Liver (tissue), 9 donors: ENCODE results near the gene CCBE1. TPM values are rescaled to one million over a fixed set of nuclear protein-coding genes. Genes with fewer than 3 reads are reported as not detected.

ENCODE experiments used
- DNase-seq: peaks from one replicate; pipeline ENCODE4 v3.0.0-alpha.2; 2017; ENCODE audit warnings: low spot score
- H3K27ac ChIP-seq, 2 donors: one replicate each; pipeline ENCODE4 v1.7.0; 2013; ENCODE audit warnings: inconsistent platforms in 2 of 2, low read length in 2 of 2, control low read depth in 1 of 2, low read depth in 1 of 2, mild to moderate bottlenecking in 1 of 2
- H3K27me3 ChIP-seq, 4 donors: one replicate each; pipeline versions ENCODE4 v1.6.1 to v1.7.0; 2013; ENCODE audit warnings: low read length in 3 of 4, inconsistent platforms in 1 of 4, mild to moderate bottlenecking in 1 of 4, moderate library complexity in 1 of 4; ENCODE audit not compliant: control insufficient read depth in 4 of 4, insufficient read depth in 4 of 4
- H3K36me3 ChIP-seq, 4 donors: one replicate each; pipeline versions ENCODE4 v1.6.1 to v1.7.0; 2013; ENCODE audit warnings: low read length in 3 of 4, mild to moderate bottlenecking in 3 of 4, low read depth in 1 of 4, moderate library complexity in 1 of 4; ENCODE audit not compliant: control insufficient read depth in 4 of 4, insufficient read depth in 3 of 4
- H3K4me1 ChIP-seq, 4 donors: one replicate each; pipeline versions ENCODE4 v1.6.1 to v1.7.0; 2013; ENCODE audit warnings: low read length in 3 of 4, mild to moderate bottlenecking in 3 of 4, moderate library complexity in 1 of 4; ENCODE audit not compliant: control insufficient read depth in 4 of 4, insufficient read depth in 4 of 4
- H3K4me3 ChIP-seq, 3 donors: one replicate each; pipeline versions ENCODE4 v1.6.1 to v1.7.0; 2013; ENCODE audit warnings: low read length in 3 of 3, control low read depth in 1 of 3, low read depth in 1 of 3, mild to moderate bottlenecking in 1 of 3
- H3K9ac ChIP-seq, 2 donors: one replicate each; pipeline ENCODE4 v1.7.0; 2013; ENCODE audit warnings: low read length in 2 of 2, mild to moderate bottlenecking in 2 of 2, moderate library complexity in 2 of 2, control low read depth in 1 of 2, low read depth in 1 of 2
- H3K9me3 ChIP-seq, 4 donors: one replicate each; pipeline versions ENCODE4 v1.6.1 to v1.7.0; 2013; ENCODE audit warnings: low read length in 3 of 4; ENCODE audit not compliant: control insufficient read depth in 4 of 4
- CTCF ChIP-seq: fragments of 150-350 bp; IDR thresholded peaks from 2 replicates; pipeline ENCODE4 v1.5.1; 2017; ENCODE audit warnings: improper control_type of control experiment, low read depth, low read length; ENCODE audit not compliant: missing input control
- EGR1 ChIP-seq, 2 donors: IDR thresholded peaks; 2 replicates each; pipeline ENCODE4 v1.6.1; 2016 to 2018; ENCODE audit warnings: antibody characterized with exemption in 2 of 2, low read depth in 2 of 2
- GABPA ChIP-seq, 2 donors: IDR thresholded peaks in 1 of 2; conservative IDR thresholded peaks in 1 of 2; 2 replicates each; pipeline ENCODE4 v1.6.1; 2016; ENCODE audit warnings: antibody characterized with exemption in 2 of 2, mild to moderate bottlenecking in 1 of 2, moderate library complexity in 1 of 2
- HNF4A ChIP-seq, 2 donors: conservative IDR thresholded peaks; 2 replicates each; pipeline ENCODE4 v1.6.1; 2016; ENCODE audit warnings: antibody characterized with exemption in 2 of 2, mild to moderate bottlenecking in 2 of 2
- JUND ChIP-seq, 2 donors: IDR thresholded peaks; 2 replicates each; pipeline ENCODE4 v1.6.1; 2016; ENCODE audit warnings: antibody characterized with exemption in 2 of 2
- NR2F2 ChIP-seq: IDR thresholded peaks from 2 replicates; pipeline ENCODE4 v1.6.1; 2016; ENCODE audit warnings: antibody characterized with exemption
- RAD21 ChIP-seq, 2 donors: IDR thresholded peaks; 2 replicates each; pipeline ENCODE4 v1.6.1; 2016; ENCODE audit warnings: antibody characterized with exemption in 2 of 2, mild to moderate bottlenecking in 2 of 2
- RXRA ChIP-seq, 2 donors: IDR thresholded peaks; 2 replicates each; pipeline ENCODE4 v1.6.1; 2017 to 2018; ENCODE audit warnings: antibody characterized with exemption in 2 of 2, mild to moderate bottlenecking in 1 of 2
- TAF1 ChIP-seq: conservative IDR thresholded peaks from 2 replicates; pipeline ENCODE4 v1.6.1; 2016; ENCODE audit warnings: antibody characterized with exemption, mild to moderate bottlenecking
- YY1 ChIP-seq: IDR thresholded peaks from 2 replicates; pipeline ENCODE4 v1.6.1; 2016; ENCODE audit warnings: antibody characterized with exemption, mild to moderate bottlenecking
- WGBS: extraction: QIAGEN DNeasy Blood & Tissue Kit; methylation state at CpG from one replicate; pipeline ENCODE4 v1.1.7; 2013; 5-methylcytosine and 5-hydroxymethylcytosine counted together
- polyA plus RNA-seq, 2 donors: library from polyadenylated mRNA; stranded (reverse) in 1 of 2; unstranded in 1 of 2; fragments of 200-250 nt in 1 of 2; fragments of >200 nt in 1 of 2; fragmentation: Nextera tagmentation in 1 of 2; extraction: Ambion mirVana in 1 of 2; gene quantifications; one replicate each; pipeline versions ENCODE4 v1.2.1 to v1.2.3, GENCODE V29; 2013 to 2015
- total RNA-seq, 2 donors: library from RNA; depleted of rRNA; stranded (reverse); fragments of >200 nt; gene quantifications; one replicate each; pipeline ENCODE4 v1.2.3, GENCODE V29; 2014
- TF ChIP-seq, protein P1 (sequence below): IDR thresholded peaks from 2 replicates; pipeline ENCODE4 v1.6.1; 2016; ENCODE audit warnings: antibody characterized with exemption
- TF ChIP-seq, protein P2 (sequence below): IDR thresholded peaks from 2 replicates; pipeline ENCODE4 v1.6.1; 2016; ENCODE audit warnings: antibody characterized with exemption
- TF ChIP-seq, protein P3 (sequence below): IDR thresholded peaks from 2 replicates; pipeline ENCODE4 v1.6.1; 2016; ENCODE audit warnings: antibody characterized with exemption
- donor health status: healthy.
- donor health status: healthy.
- donor health status: healthy.
- donor health status: healthy.
- donor health status: healthy.

CCBE1 gene
- total and polyA plus RNA-seq, 4 donors, result 1.8 to 2.6 (median 2.2) TPM

DNA sequence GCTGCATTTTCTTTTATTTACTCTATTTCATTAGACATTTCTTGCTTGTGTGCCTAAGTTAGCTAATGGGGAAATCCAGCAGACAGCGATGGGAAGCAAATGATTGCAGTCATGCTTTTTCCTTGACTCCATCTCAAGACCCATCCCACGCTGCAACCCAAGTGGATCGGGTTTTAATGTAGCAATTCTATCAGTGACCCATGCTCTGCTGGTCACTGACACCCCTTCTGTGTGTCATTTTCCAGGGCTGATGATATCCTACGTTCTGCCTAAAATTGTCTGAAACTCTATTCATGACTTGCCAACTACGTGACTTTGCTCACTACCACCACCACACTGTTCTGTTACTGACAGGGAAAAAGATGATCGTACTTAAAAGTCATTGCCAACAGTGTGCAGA lies 129.8 kb downstream of the CCBE1 start:
- 77% methylated on average over 6 of the region's 6 CpGs for whole genome bisulfite sequencing
- no peaks in the 10 kb centered on the region for H3K27me3 ChIP-seq
- H3K9ac ChIP-seq, result no peak overlapping the region
- H3K36me3 ChIP-seq, result no peaks in the 10 kb centered on the region
- no peak overlapping the region for H3K27ac ChIP-seq
- H3K9me3 ChIP-seq, result no peaks in the 10 kb centered on the region
- TF ChIP-seq RXRA (IDR thresholded peaks at IDR 0.05), result peak; percentile 37 to 85
- peak in 1 of 2 donors; percentile 10 for TF ChIP-seq RAD21 (IDR thresholded peaks at IDR 0.05)
- no peak for TF ChIP-seq TAF1
- no peak for TF ChIP-seq YY1
- no peak for TF ChIP-seq JUND (IDR thresholded peaks at IDR 0.05)
- peak; percentile 31 for TF ChIP-seq NR2F2
- TF ChIP-seq, protein P1, sequence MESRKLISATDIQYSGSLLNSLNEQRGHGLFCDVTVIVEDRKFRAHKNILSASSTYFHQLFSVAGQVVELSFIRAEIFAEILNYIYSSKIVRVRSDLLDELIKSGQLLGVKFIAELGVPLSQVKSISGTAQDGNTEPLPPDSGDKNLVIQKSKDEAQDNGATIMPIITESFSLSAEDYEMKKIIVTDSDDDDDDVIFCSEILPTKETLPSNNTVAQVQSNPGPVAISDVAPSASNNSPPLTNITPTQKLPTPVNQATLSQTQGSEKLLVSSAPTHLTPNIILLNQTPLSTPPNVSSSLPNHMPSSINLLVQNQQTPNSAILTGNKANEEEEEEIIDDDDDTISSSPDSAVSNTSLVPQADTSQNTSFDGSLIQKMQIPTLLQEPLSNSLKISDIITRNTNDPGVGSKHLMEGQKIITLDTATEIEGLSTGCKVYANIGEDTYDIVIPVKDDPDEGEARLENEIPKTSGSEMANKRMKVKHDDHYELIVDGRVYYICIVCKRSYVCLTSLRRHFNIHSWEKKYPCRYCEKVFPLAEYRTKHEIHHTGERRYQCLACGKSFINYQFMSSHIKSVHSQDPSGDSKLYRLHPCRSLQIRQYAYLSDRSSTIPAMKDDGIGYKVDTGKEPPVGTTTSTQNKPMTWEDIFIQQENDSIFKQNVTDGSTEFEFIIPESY, result no peak
- TF ChIP-seq, protein P2, sequence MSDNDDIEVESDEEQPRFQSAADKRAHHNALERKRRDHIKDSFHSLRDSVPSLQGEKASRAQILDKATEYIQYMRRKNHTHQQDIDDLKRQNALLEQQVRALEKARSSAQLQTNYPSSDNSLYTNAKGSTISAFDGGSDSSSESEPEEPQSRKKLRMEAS, result no peak
- no peaks in the 10 kb centered on the region for H3K4me1 ChIP-seq
- DNase-seq, result no peak
- H3K4me3 ChIP-seq, result no peak overlapping the region

DNA sequence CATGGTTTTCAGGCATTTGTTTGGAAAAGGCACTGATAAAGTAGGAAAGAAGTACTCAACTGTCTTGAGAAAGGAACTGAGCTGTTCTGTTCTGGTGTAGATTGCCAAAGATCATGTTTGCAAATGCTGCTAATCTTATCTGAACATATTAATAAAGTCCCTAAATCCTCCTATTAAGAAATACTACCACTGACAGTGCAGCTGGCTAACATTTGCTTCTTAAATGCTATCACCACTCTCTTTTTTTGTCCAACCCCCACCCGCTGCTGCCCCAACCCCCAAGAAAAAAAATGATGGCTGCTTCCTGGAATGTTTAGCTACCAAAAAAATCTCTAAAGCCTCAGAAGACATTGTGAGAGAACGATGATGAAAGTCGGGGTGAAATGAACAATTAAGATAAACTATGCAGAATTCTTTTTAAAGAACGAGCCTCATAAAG lies 130.7 kb downstream of the CCBE1 start:
- 64% methylated on average over 4 of the region's 4 CpGs for WGBS
- no peak for TF ChIP-seq GABPA (IDR thresholded peaks at IDR 0.05 in 1 of 2, conservative IDR thresholded peaks at IDR 0.05 in 1 of 2)
- TF ChIP-seq HNF4A (conservative IDR thresholded peaks at IDR 0.05), result no peak
- peak in 1 of 2 donors; percentile 15 for TF ChIP-seq RAD21 (IDR thresholded peaks at IDR 0.05)
- TF ChIP-seq, protein P3, sequence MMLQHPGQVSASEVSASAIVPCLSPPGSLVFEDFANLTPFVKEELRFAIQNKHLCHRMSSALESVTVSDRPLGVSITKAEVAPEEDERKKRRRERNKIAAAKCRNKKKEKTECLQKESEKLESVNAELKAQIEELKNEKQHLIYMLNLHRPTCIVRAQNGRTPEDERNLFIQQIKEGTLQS, result no peak
- no peak for TF ChIP-seq EGR1 (IDR thresholded peaks at IDR 0.05; ENCODE audit: low read depth in 2 of 2)
- TF ChIP-seq NR2F2, result peak; percentile 37
- TF ChIP-seq TAF1, result no peak

GRCh38 chr18:59565957-59566356 lies 131.3 kb downstream of the CCBE1 start:
- DNase-seq, result no peak
- Histone ChIP-seq H3K27ac (peak overlapping the region in 1 of 2 donors; percentile 23), H3K9me3 (no peaks in the 10 kb centered on the region), H3K36me3 (no peaks in the 10 kb centered on the region), H3K4me1 (no peaks in the 10 kb centered on the region), H3K4me3 (no peak overlapping the region), H3K9ac (no peak overlapping the region), H3K27me3 (no peaks in the 10 kb centered on the region)
- WGBS, result 68% methylated on average over 3 of the region's 3 CpGs
- TF ChIP-seq, protein P2, result no peak
- TF ChIP-seq, protein P3, result no peak
- TF ChIP-seq NR2F2 (no peak), CTCF (no peak), GABPA (IDR thresholded peaks at IDR 0.05 in 1 of 2, conservative IDR thresholded peaks at IDR 0.05 in 1 of 2) (no peak), EGR1 (IDR thresholded peaks at IDR 0.05; ENCODE audit: low read depth in 2 of 2) (no peak)
- TF ChIP-seq, protein P1, result no peak

More for the DNA sequence above, 130.7 kb downstream of the CCBE1 start:
- H3K27me3 ChIP-seq, result no peaks in the 10 kb centered on the region
- no peaks in the 10 kb centered on the region for H3K36me3 ChIP-seq
- H3K4me3 ChIP-seq, result no peak overlapping the region
- peak overlapping the region; percentile 35 to 43 for H3K27ac ChIP-seq
- no peak overlapping the region for H3K9ac ChIP-seq
- no peaks in the 10 kb centered on the region for H3K9me3 ChIP-seq
- H3K4me1 ChIP-seq, result no peaks in the 10 kb centered on the region
- DNase-seq, result no peak
